Smooth muscle cell of bladder (primary cell): ENCODE results near the gene MTTP. TPM values are rescaled to one million over a fixed set of nuclear protein-coding genes. Genes with fewer than 3 reads are reported as not detected.

Experiments
- total RNA-seq: library from RNA; depleted of rRNA; stranded (reverse); fragments of >200 nt; gene quantifications from 2 replicates; pipeline ENCODE4 v1.2.3, GENCODE V29; 2014

MTTP gene
- under 0.01 and 0.09 TPM in 2 replicates for total RNA-seq

GRCh38 chr4:99574530-99575324, at the start of gene MTTP:
MTTP (plus strand) TSS chr4:99574824; CDS start chr4:99574910, 86 bp downstream.

GRCh38 chr4:99563310-99564186, 11.1 kb upstream of the MTTP start, which contains the start of gene TRMT10A:
TRMT10A (minus strand) TSS chr4:99564039; CDS start chr4:99559338, 4,701 bp downstream.

GRCh38 chr4:99657798-99658197, 83.2 kb downstream of the MTTP start, which contains the start of gene C4orf54:
C4orf54 (minus strand) TSS chr4:99657828; CDS start chr4:99654648, 3,180 bp downstream.

Other genes with a start within 250 kb of the MTTP start
- gene ADH1C, start 222.1 kb upstream of the MTTP start, total RNA-seq, result 0.57 and 1.5 TPM in 2 replicates
- gene ADH7, start 139.5 kb upstream of the MTTP start, total RNA-seq, result not detected in 2 replicates
- gene C4orf17, start 63.8 kb upstream of the MTTP start, total RNA-seq, result not detected in 2 replicates
- gene TRMT10A, start 10.8 kb upstream of the MTTP start, total RNA-seq, result 5.5 and 7.4 TPM in 2 replicates
- gene C4orf54, start 83.0 kb downstream of the MTTP start, total RNA-seq, result under 0.01 TPM in 1 of 2 replicates, not detected in the other
- 0.09 TPM in 1 of 2 replicates, not detected in the other for gene DAPP1, start 242.0 kb downstream of the MTTP start, total RNA-seq